Measurements from ENCODE around the gene NAV2. TPM values are rescaled to one million over a fixed set of nuclear protein-coding genes. Genes with fewer than 3 reads are reported as not detected.
A peak's percentile ranks its signal among the peaks of the same experiment; 100 is the strongest.

NAV2 gene
- total RNA-seq, 1 donor from 2014 or later = 9.6 TPM

DNA sequence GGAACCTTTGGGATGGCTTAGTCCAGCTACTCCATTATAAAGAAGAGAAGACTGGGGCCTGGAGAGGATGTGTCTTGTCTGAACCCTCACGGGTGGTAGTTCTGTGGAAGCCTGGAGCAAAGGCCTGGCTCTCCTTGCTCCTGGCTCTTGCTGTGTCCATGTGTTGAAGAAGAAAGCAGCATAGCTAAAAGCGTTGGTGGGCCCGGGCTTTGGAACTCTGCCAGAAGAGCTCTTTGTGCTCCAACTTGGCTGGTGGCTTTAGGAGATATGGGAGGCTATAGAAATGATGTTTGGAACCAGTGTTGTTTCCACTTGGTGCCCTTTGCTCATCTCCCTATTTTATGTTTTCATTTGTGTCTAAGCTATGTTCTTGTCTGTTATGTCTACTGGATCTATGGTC, 316.6 kb downstream of the NAV2 start:
- no peak for DNase-seq (ENCODE audit: low spot score)
- TF ChIP-seq, protein P1, sequence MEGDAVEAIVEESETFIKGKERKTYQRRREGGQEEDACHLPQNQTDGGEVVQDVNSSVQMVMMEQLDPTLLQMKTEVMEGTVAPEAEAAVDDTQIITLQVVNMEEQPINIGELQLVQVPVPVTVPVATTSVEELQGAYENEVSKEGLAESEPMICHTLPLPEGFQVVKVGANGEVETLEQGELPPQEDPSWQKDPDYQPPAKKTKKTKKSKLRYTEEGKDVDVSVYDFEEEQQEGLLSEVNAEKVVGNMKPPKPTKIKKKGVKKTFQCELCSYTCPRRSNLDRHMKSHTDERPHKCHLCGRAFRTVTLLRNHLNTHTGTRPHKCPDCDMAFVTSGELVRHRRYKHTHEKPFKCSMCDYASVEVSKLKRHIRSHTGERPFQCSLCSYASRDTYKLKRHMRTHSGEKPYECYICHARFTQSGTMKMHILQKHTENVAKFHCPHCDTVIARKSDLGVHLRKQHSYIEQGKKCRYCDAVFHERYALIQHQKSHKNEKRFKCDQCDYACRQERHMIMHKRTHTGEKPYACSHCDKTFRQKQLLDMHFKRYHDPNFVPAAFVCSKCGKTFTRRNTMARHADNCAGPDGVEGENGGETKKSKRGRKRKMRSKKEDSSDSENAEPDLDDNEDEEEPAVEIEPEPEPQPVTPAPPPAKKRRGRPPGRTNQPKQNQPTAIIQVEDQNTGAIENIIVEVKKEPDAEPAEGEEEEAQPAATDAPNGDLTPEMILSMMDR (IDR thresholded peaks at IDR 0.05) = no peak
- TF ChIP-seq EZH2phosphoT487 (IDR thresholded peaks at IDR 0.05) = no peak
- TF ChIP-seq EZH2 (IDR thresholded peaks at IDR 0.05) = no peak
- H2AFZ ChIP-seq (replicated peaks) = no peak overlapping the region
- peaks cover 41% of the 10 kb centered on the region for H3F3A ChIP-seq (ENCODE audit: low read depth)
- H3K9me3 Mint-ChIP-seq = no peaks in the 10 kb centered on the region
- peaks cover 86% of the 10 kb centered on the region for H3K79me2 ChIP-seq (ENCODE audit: low read depth)
- H4K20me1 ChIP-seq (ENCODE audit: low read depth) = peaks cover 71% of the 10 kb centered on the region
- no peak overlapping the region for H3K4me3 ChIP-seq
- H3K4me3 Mint-ChIP-seq = no peak overlapping the region
- peaks cover 84% of the 10 kb centered on the region for H3K4me1 Mint-ChIP-seq
- peaks cover 70% of the 10 kb centered on the region for H3K4me1 ChIP-seq
- no peak overlapping the region for H3K4me2 ChIP-seq
- no peak overlapping the region for H3K27ac Mint-ChIP-seq
- no peaks in the 10 kb centered on the region for H3K36me3 ChIP-seq
- H3K27me3 Mint-ChIP-seq (ENCODE audit: insufficient read depth, low read depth) = peaks cover 12% of the 10 kb centered on the region
- H3K27me3 ChIP-seq = no peaks in the 10 kb centered on the region
- no peak overlapping the region for H3K27ac ChIP-seq
- no peaks in the 10 kb centered on the region for H3K9me3 ChIP-seq (ENCODE audit: low read depth)
- H3K36me3 Mint-ChIP-seq = no peaks in the 10 kb centered on the region
- no peak overlapping the region for H3K9ac ChIP-seq

DNA sequence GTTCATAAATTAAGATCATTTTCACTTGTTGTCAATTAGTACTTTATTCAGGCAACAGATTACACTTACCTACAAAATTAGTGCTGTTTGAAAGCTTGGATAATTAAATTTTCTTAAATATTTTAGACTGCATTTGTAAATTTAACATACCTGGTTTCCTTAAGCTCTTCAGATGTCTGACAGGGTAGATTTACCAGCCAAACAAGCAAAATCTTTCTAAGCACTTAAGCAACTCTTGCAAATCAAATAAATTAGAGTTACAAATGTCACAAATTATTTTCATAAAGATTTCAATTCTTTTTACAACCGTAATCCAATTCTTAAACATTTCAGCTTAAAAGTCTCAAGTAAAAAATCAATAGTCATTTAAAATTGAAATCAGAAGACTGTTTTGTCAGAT, 317.8 kb downstream of the NAV2 start:
- Histone ChIP-seq H3K27ac (no peak overlapping the region), H3F3A (ENCODE audit: low read depth) (peaks cover 30% of the 10 kb centered on the region), H3K27me3 (no peaks in the 10 kb centered on the region), H3K36me3 (no peaks in the 10 kb centered on the region), H3K79me2 (ENCODE audit: low read depth) (peaks cover 74% of the 10 kb centered on the region), H3K9ac (no peak overlapping the region), H3K9me3 (ENCODE audit: low read depth) (no peaks in the 10 kb centered on the region), H3K4me2 (no peak overlapping the region), H4K20me1 (ENCODE audit: low read depth) (peaks cover 67% of the 10 kb centered on the region), H3K4me1 (peaks cover 57% of the 10 kb centered on the region), H2AFZ (replicated peaks) (no peak overlapping the region), H3K4me3 (no peak overlapping the region)
- no peak overlapping the region for H3K4me3 Mint-ChIP-seq
- no peak for DNase-seq (ENCODE audit: low spot score)
- H3K27ac Mint-ChIP-seq = no peak overlapping the region
- peaks cover 81% of the 10 kb centered on the region for H3K4me1 Mint-ChIP-seq
- no peaks in the 10 kb centered on the region for H3K36me3 Mint-ChIP-seq
- TF ChIP-seq, protein P1 (IDR thresholded peaks at IDR 0.05) = no peak
- TF ChIP-seq EZH2 (IDR thresholded peaks at IDR 0.05) (no peak), EZH2phosphoT487 (IDR thresholded peaks at IDR 0.05) (no peak)
- peaks cover 14% of the 10 kb centered on the region for H3K27me3 Mint-ChIP-seq (ENCODE audit: insufficient read depth, low read depth)
- no peaks in the 10 kb centered on the region for H3K9me3 Mint-ChIP-seq

DNA sequence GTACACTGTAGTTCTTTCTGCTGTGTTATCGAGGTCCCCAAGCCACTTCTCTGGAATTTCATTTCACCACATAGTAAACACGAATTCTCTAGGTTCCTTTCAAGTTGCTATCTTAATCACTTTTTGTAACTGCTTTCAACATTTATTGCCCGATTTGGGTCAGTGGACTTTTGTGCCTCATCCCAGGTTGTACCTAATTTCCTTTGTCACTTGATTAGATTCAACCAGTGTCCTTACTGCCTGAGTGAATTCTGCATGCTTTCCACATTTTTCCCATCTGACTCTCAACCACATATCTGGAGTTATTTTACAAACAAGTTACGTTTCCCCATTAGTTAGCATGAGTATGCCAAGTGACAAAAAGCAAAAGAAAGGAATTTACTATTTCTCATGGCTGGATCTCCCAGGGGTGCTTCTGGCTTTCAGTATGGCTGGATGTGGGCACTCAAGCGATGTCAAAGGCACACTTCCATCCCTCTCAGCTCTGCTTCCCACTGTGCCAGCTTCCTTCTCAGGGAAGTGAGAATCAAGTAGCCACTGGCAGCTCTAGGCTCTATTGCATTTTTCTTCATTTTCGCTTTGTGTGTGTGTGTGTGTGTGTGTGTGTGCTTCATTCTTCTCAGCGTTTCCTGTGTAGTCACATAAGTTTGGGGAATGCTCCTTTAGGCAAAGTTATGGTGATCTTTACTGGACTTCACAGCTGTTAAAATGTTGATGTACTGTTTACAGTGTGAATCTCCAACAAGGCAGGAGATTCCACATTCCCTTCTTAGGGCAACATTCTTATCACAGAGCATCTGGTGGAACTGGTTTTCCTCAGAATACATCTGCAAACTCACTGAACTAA, 318.7 kb downstream of the NAV2 start:
- Mint-ChIP-seq H3K9me3 (no peaks in the 10 kb centered on the region), H3K27me3 (ENCODE audit: insufficient read depth, low read depth) (peaks cover 14% of the 10 kb centered on the region), H3K4me1 (peaks cover 77% of the 10 kb centered on the region), H3K36me3 (peaks cover 1% of the 10 kb centered on the region), H3K4me3 (no peak overlapping the region), H3K27ac (no peak overlapping the region)
- Histone ChIP-seq H3K4me3 (no peak overlapping the region), H3K9me3 (ENCODE audit: low read depth) (no peaks in the 10 kb centered on the region), H4K20me1 (ENCODE audit: low read depth) (peaks cover 60% of the 10 kb centered on the region), H3K79me2 (ENCODE audit: low read depth) (peaks cover 65% of the 10 kb centered on the region), H3K4me2 (peak overlapping the region; percentile 2), H3K27me3 (no peaks in the 10 kb centered on the region), H3K4me1 (peaks cover 51% of the 10 kb centered on the region), H3K36me3 (no peaks in the 10 kb centered on the region), H3K9ac (no peak overlapping the region), H3K27ac (no peak overlapping the region), H2AFZ (replicated peaks) (no peak overlapping the region), H3F3A (ENCODE audit: low read depth) (peaks cover 24% of the 10 kb centered on the region)
- TF ChIP-seq, protein P1 (IDR thresholded peaks at IDR 0.05) = no peak
- TF ChIP-seq EZH2 (IDR thresholded peaks at IDR 0.05) (no peak), EZH2phosphoT487 (IDR thresholded peaks at IDR 0.05) (no peak)
- DNase-seq (ENCODE audit: low spot score) = peak; percentile 37

Data from neural progenitor cell (in vitro differentiated cells).